Activated B cell treated with CpG ODN at 0.5 μM for 24 hours (primary cell): ENCODE data around the gene CTIF. TPM values are rescaled to one million over a fixed set of nuclear protein-coding genes. Genes with fewer than 3 reads are reported as not detected.

Source experiments
- ATAC-seq: fragments of 200-7000 bp; cut with Tn5 transposase; one replicate; pipeline ENCODE4 v1.10.0; 2021; ENCODE audit warnings: low read depth, mild to moderate bottlenecking, moderate library complexity
- CTCF ChIA-PET: fragments of 350-600 bp; sonication (Branson Sonifier 250); formaldehyde crosslinking; loops from one replicate; lab custom pipeline; 2021; ENCODE audit warnings: antibody characterized with exemption; lab: Charles Lee
- POLR2A ChIA-PET: fragments of 350-600 bp; sonication (Branson Sonifier 250); formaldehyde crosslinking; loops from one replicate; lab custom pipeline; 2021; ENCODE audit warnings: antibody characterized with exemption; lab: Charles Lee
- DNase-seq: peaks from one replicate; pipeline ENCODE4 v3.0.0; 2022
- H3K27ac Mint-ChIP-seq: one replicate; pipeline ENCODE4 v1.8.0; 2020; ENCODE audit warnings: mixed read lengths
- H3K27me3 Mint-ChIP-seq: one replicate; pipeline ENCODE4 v1.8.0; 2021; ENCODE audit warnings: mixed read lengths
- H3K36me3 Mint-ChIP-seq: one replicate; pipeline ENCODE4 v1.8.0; 2021; ENCODE audit warnings: low read depth, mixed read lengths
- H3K4me1 Mint-ChIP-seq: one replicate; pipeline ENCODE4 v1.8.0; 2021; ENCODE audit warnings: mixed read lengths
- H3K4me3 Mint-ChIP-seq: one replicate; pipeline ENCODE4 v1.8.0; 2020; ENCODE audit warnings: mild to moderate bottlenecking, mixed read lengths
- H3K9me3 Mint-ChIP-seq: one replicate; pipeline ENCODE4 v1.8.0; 2020; ENCODE audit warnings: mixed read lengths
- intact Hi-C: fragments of 100-400 bp; cut with micrococcal nuclease; formaldehyde crosslinking; loops from one replicate; pipeline ENCODE4 v1.15.1; 2024
- total RNA-seq: library from RNA; stranded (reverse); gene quantifications from 2 replicates; pipeline ENCODE4 v1.2.3, GENCODE V29; 2022
- TF ChIP-seq, protein P1 (sequence below): fragments of 200-600 bp; IDR thresholded peaks from one replicate; pipeline ENCODE4 v1.8.0; 2022; ENCODE audit warnings: antibody characterized with exemption, mild to moderate bottlenecking

CTIF gene
- total RNA-seq, 1 donor from 2014 or later: 9.3 TPM

DNA sequence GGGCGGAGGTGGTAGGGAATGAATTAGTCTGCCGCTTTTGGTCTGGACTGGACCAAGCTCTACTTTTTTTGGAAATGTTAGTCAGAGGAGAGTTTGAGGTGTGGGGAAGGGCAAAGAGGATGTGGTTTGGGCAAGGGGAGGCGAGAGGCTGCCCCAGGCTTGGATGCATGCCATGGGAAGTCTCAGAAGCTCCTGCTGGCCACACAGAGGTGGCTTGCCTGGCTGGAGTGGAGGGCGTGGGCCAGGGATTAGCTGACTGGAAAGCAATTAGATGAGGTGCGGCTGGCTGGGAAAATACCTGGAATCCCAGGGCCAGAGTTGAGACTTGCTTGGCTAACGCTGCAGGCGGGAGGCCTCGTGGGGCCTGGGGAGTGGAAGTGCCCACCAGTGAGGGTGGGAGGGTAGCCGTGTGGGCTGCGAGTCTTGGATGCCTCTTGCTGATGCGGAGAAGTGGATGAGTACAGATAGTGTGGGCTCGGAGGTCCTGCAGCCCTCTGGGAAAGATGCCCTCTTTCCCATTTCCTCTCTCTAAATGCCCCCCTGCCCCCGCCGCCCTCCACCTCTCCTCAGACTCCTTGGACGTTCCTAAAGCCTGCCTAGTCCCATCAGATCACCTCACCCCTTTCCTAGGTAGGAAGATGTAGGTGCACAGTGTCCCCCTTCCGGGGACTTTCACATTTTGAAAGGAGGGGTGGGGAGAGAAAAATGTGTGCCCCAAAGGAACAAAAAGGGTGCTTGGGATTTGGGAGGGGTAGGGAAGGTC, 294.3 kb downstream of the CTIF start:
- H3K4me3 Mint-ChIP-seq: peak overlapping the region; percentile 33
- no peak overlapping the region for H3K27ac Mint-ChIP-seq
- H3K4me1 Mint-ChIP-seq: peaks cover 31% of the 10 kb centered on the region
- H3K9me3 Mint-ChIP-seq: no peaks in the 10 kb centered on the region
- ChIA-PET POLR2A (interaction anchor here (1.3 kb wide), 1 partner anchor 12 kb away, joined by 5 read pairs; no protein-coding TSS in a partner anchor), CTCF (interaction anchor here (1.2 to 1.5 kb wide), 2 partner anchors 11 to 21 kb away, joined by 3 to 4 read pairs; no protein-coding TSS in a partner anchor)
- intact Hi-C loops: no loop called here
- no peaks in the 10 kb centered on the region for H3K36me3 Mint-ChIP-seq
- peak; percentile 14 for DNase-seq
- H3K27me3 Mint-ChIP-seq: peaks cover 2% of the 10 kb centered on the region
- no peak for ATAC-seq
- TF ChIP-seq, protein P1, sequence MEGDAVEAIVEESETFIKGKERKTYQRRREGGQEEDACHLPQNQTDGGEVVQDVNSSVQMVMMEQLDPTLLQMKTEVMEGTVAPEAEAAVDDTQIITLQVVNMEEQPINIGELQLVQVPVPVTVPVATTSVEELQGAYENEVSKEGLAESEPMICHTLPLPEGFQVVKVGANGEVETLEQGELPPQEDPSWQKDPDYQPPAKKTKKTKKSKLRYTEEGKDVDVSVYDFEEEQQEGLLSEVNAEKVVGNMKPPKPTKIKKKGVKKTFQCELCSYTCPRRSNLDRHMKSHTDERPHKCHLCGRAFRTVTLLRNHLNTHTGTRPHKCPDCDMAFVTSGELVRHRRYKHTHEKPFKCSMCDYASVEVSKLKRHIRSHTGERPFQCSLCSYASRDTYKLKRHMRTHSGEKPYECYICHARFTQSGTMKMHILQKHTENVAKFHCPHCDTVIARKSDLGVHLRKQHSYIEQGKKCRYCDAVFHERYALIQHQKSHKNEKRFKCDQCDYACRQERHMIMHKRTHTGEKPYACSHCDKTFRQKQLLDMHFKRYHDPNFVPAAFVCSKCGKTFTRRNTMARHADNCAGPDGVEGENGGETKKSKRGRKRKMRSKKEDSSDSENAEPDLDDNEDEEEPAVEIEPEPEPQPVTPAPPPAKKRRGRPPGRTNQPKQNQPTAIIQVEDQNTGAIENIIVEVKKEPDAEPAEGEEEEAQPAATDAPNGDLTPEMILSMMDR: no peak

DNA sequence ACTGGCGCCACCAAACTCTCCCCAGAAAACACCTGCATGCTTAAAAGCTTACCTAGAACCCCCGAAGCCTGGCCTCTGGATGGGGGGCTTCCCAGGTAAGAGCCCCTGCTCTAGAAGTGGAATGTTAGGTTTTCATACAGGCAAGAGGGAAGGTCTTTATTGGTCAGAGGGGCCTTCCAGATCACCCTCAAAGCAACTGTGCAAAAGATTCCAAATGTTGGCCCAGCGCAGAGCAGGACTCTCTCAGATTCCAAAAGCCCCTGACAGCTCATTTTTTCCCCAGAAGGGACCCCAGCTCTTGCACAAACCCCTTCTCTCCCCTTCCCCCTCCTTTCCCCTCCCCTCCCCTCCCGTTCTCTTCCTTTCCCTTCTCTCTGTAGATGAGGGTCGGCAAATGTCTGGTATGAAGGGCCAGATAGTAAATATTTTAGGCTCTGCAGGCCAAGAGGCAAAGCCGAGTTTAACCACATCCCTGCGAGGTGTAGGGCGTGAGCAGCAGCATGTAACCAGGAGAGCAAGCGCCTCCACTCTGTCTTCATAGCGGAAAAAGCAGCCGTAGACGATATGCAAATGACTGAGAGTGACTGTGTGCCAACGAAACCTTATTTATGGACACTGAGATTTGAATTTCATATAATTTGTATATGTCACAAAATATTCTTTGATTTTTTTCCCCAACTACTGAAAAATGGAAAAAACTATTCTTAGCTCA, 295.0 kb downstream of the CTIF start:
- H3K27me3 Mint-ChIP-seq: peaks cover under 1% of the 10 kb centered on the region
- ATAC-seq: peak; percentile 81
- ChIA-PET CTCF (no interaction called here), POLR2A (interaction anchor here (1.0 to 1.3 kb wide), 3 partner anchors 10 to 118 kb away, joined by 3 to 5 read pairs (median 5); no protein-coding TSS in a partner anchor)
- H3K4me3 Mint-ChIP-seq: peak overlapping the region; percentile 76
- no peaks in the 10 kb centered on the region for H3K36me3 Mint-ChIP-seq
- peaks cover 34% of the 10 kb centered on the region for H3K4me1 Mint-ChIP-seq
- intact Hi-C loops: loop anchor here (1.0 to 2.0 kb wide), 6 partner anchors 13 to 115 kb away; no protein-coding TSS in a partner anchor
- TF ChIP-seq, protein P1: no peak
- H3K9me3 Mint-ChIP-seq: no peaks in the 10 kb centered on the region
- peak; percentile 17 for DNase-seq
- H3K27ac Mint-ChIP-seq: peak overlapping the region; percentile 80

DNA sequence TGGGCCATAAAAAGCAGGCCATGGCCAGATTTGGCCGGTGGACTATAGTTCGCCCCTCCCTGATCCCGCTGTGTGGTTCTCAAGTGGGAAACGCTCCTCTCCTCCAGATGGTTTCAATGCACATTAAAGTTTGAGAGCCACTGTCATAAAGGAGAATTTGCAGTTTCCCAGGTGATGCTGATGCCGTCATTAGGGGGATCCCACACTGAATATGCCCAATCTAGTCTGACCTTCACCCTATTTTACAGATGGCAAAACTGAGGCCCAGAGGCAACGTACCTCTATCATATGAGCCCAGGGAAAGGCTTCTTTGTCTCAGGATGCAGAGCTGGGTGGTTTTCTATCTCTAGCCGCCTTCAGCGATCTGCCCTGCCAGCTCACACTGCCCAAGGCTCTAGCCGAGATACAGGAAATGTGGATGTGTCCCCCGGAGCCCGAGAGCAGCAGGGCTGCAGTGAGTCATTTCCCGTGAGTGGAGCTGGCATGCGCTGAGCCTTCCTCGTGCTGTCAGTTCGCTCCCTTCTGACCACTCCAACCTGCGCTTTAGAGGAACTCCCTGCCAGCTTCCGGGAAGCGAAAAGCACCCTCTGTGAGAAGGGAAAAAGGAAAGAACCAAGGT, 295.7 kb downstream of the CTIF start:
- Mint-ChIP-seq H3K4me1 (peaks cover 37% of the 10 kb centered on the region), H3K4me3 (peak overlapping the region; percentile 76), H3K36me3 (no peaks in the 10 kb centered on the region), H3K9me3 (no peaks in the 10 kb centered on the region), H3K27me3 (no peaks in the 10 kb centered on the region), H3K27ac (peak overlapping the region; percentile 80)
- peak; percentile 83 for ATAC-seq
- intact Hi-C loops: loop anchor here (1.0 to 2.0 kb wide), 6 partner anchors 13 to 115 kb away; no protein-coding TSS in a partner anchor
- CTCF ChIA-PET: no interaction called here
- POLR2A ChIA-PET: interaction anchor here (0.8 to 1.3 kb wide), 5 partner anchors 9 to 118 kb away, joined by 3 to 5 read pairs (median 3); no protein-coding TSS in a partner anchor
- TF ChIP-seq, protein P1: no peak
- peak; percentile 42 for DNase-seq

DNA sequence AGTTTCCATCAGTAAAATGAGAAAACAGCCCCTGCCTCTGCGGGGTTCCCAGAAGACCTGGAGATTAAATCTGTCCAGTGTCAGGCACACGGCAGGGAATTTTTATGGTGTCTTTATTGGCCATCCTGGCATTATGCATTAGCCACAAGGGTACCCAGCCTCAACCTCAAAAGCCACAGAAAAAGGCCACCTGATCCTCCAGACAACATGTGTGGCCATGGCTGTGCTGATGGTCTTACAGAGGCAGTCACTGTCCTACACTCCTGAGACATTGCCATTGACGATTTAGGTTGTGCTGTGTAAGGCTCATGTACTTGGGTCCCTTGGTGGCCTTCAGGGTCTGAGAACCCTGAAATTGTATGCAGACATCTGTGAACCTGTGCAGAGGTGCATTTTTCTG, 296.3 kb downstream of the CTIF start:
- no peak overlapping the region for H3K27ac Mint-ChIP-seq
- H3K36me3 Mint-ChIP-seq: no peaks in the 10 kb centered on the region
- H3K4me3 Mint-ChIP-seq: peak overlapping the region; percentile 76
- no peaks in the 10 kb centered on the region for H3K9me3 Mint-ChIP-seq
- DNase-seq (no peak), ATAC-seq (no peak)
- CTCF ChIA-PET: no interaction called here
- intact Hi-C loops: loop anchor here (2.0 kb wide), 1 partner anchor 98 kb away; no protein-coding TSS in a partner anchor
- TF ChIP-seq, protein P1: no peak
- H3K4me1 Mint-ChIP-seq: peaks cover 37% of the 10 kb centered on the region
- POLR2A ChIA-PET: interaction anchor here (0.8 to 1.1 kb wide), 4 partner anchors 14 to 118 kb away, joined by 3 to 5 read pairs (median 3); no protein-coding TSS in a partner anchor
- H3K27me3 Mint-ChIP-seq: no peaks in the 10 kb centered on the region
